Measurements from ENCODE around the gene C1orf116. TPM values are rescaled to one million over a fixed set of nuclear protein-coding genes. Genes with fewer than 3 reads are reported as not detected.

The C1orf116 gene
- polyA plus RNA-seq, 1 of the 3 experiments (the other 2 are of a cell fraction), result 0.02 TPM

GRCh38 chr1:206992790-206993189 lies 39.8 kb downstream of the C1orf116 start:
- Histone ChIP-seq H3K9me3 (no peaks in the 10 kb centered on the region), H3K4me3 (ENCODE audit: low read depth in 2 of 2, low read length in 1 of 2) (no peak overlapping the region), H3K36me3 (replicated peaks in 1 of 2; ENCODE audit: control insufficient read depth in 1 of 2, insufficient read depth in 2 of 2, low read length in 1 of 2) (no peaks in the 10 kb centered on the region), H3K9ac (no peak overlapping the region), H3F3A (replicated peaks; ENCODE audit: insufficient read depth) (no peaks in the 10 kb centered on the region), H3K27ac (ENCODE audit: low read depth in 2 of 2, low read length in 1 of 2) (no peak overlapping the region), H3K9me2 (no peaks in the 10 kb centered on the region), H2AFZ (ENCODE audit: low read depth) (no peak overlapping the region), H3K27me3 (ENCODE audit: insufficient read depth) (peaks cover 46% of the 10 kb centered on the region; the same call in 1 of the 2 replicates), H4K20me1 (ENCODE audit: insufficient read depth) (no peaks in the 10 kb centered on the region), H3K4me1 (ENCODE audit: control insufficient read depth in 1 of 2, insufficient read depth in 2 of 2, low read depth in 1 of 2, low read length in 1 of 2) (no peaks in the 10 kb centered on the region), H3K4me2 (no peak overlapping the region), H3K79me2 (ENCODE audit: insufficient read depth) (no peaks in the 10 kb centered on the region)
- no peak for DNase-seq
- POLR2A ChIA-PET, result no interaction called here
- TF ChIP-seq ELF1 (IDR thresholded peaks at IDR 0.05), result no peak
- TF ChIP-seq YY1 (IDR thresholded peaks at IDR 0.05; ENCODE audit: low read depth), result no peak
- TF ChIP-seq FOSL2 (IDR thresholded peaks at IDR 0.05; ENCODE audit: borderline replicate concordance, low read depth), result no peak
- TF ChIP-seq MAX (IDR thresholded peaks at IDR 0.05; ENCODE audit: low read depth), result no peak
- TF ChIP-seq USF2 (IDR thresholded peaks at IDR 0.05; ENCODE audit: borderline replicate concordance, low read depth, low read length), result no peak
- no peak for TF ChIP-seq RFX5 (IDR thresholded peaks at IDR 0.05; ENCODE audit: low read length)
- no peak for TF ChIP-seq JUND (IDR thresholded peaks at IDR 0.05)
- TF ChIP-seq CTCF (IDR thresholded peaks at IDR 0.05), result no peak
- TF ChIP-seq POLR2AphosphoS5 (IDR thresholded peaks at IDR 0.05; ENCODE audit: low read depth, low read length), result no peak
- TF ChIP-seq SIN3A (IDR thresholded peaks at IDR 0.05; ENCODE audit: borderline replicate concordance, low read depth, low read length), result no peak
- TF ChIP-seq EZH2phosphoT487 (IDR thresholded peaks at IDR 0.05; ENCODE audit: borderline replicate concordance, low read depth), result no peak
- no peak for TF ChIP-seq TAF1 (IDR thresholded peaks at IDR 0.05; ENCODE audit: borderline replicate concordance, low read depth, low read length)
- no peak for TF ChIP-seq NFIC (IDR thresholded peaks at IDR 0.05; ENCODE audit: borderline replicate concordance)
- TF ChIP-seq RXRA (IDR thresholded peaks at IDR 0.05; ENCODE audit: borderline replicate concordance, low read depth), result no peak
- TF ChIP-seq ZBTB33 (IDR thresholded peaks at IDR 0.05; ENCODE audit: borderline replicate concordance, low read depth), result no peak
- TF ChIP-seq NRF1 (IDR thresholded peaks at IDR 0.05; ENCODE audit: low read depth, low read length), result no peak
- CTCF ChIA-PET, result interaction anchor here (0.6 to 2.1 kb wide), 5 partner anchors 10 to 81 kb away, joined by 3 to 6 read pairs (median 3); no protein-coding TSS in a partner anchor

Data from SK-N-SH (cell line).